NCI-H1436 treated with DMSO at 0.1 percent for 48 hours (cell line): ENCODE results near the gene GRIK2.

Experiments
- DNase-seq: peaks from one replicate; lab custom pipeline; 2025; lab: John Stamatoyannopoulos, UW

The GRIK2 gene

DNA sequence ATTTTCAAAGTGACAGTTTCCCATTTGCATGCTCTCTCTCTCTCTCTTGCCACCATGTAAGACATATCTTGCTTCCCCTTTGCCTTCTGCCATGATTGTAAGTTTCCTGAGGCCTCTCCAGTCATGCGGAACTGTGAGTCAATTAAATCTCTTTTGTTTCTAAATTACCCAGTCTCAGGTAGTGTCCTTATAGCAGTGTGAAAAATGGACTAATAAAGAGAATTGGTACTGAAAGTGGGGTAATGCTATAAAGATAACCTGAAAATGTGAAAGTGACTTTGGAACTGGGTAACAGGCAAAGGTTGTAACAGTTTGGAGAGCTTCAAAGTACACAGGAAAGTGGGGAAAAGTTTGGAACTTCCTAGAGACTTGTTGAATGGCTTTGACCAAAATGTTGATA, 389.8 kb downstream of the GRIK2 start:
- DNase-seq = no peak

DNA sequence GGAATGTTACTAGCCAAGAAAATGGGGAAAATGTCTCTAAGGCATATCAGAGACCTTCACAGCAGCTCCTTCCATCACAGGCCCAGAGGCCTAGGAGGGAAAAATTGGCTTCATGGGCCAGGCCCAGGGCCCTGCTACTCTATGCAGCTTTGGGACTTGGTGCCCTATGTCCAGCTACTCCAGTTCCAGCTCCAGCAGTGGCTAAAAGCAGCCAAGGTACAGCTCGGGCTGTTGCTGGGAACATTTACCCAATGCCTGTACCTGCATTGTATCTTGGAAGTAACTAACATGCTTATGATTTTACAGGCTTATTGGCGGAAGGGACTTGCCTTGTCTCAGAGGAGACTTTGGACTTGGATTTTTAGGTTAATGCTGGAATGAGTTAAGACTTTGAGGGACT, 390.6 kb downstream of the GRIK2 start:
- no peak for DNase-seq

DNA sequence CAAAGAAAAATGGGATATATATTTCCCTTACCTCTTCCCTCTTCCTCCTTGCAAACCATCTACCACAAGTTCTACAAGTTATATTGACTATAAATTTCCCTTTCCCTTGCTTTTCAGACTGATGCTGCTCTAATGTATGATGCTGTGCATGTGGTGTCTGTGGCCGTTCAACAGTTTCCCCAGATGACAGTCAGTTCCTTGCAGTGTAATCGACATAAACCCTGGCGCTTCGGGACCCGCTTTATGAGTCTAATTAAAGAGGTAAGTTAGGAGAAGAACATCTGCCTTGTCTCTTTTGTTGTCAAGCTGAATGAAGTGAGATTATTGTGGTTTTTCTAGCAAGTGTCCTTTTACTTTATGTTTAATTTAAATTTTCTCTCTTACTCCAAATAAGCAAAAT, 406.0 kb downstream of the GRIK2 start:
- no peak for DNase-seq

DNA sequence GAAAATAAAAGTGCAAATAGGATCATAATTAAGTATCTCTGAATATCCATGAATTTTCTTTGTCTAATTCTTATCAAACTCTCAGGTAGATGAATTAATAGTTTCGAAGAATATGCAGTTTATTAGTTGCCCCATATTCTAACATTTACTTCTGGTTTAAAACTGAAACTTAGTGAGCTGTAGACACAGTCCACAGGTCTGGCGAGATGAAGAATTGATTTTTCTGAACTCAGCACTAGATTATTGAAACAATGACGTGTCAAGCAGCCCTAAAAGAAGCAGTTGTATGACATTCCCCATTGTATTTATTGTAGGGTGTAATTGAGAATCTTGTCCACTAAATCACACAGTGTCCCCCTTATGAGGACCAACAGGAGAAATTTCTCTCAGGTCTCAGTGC, 407.1 kb downstream of the GRIK2 start:
- no peak for DNase-seq

DNA sequence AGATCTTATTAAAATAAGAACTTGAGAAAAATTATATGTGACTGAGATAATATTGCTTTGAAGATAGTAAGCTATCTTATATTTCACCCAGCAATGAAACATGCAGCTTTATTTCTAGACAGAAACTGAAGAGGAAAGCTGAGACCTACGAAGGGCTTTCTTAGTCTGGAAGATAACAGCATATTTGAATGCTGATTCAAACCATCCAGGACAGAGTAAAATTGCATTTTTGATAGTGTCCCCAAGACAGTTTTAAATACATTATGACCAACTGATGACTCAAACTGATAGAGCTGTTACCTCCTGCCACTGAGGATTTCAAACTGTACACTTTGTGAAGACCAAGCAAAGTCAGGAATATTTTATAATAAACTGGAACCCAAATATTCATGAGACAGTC, 409.6 kb downstream of the GRIK2 start:
- no peak for DNase-seq

DNA sequence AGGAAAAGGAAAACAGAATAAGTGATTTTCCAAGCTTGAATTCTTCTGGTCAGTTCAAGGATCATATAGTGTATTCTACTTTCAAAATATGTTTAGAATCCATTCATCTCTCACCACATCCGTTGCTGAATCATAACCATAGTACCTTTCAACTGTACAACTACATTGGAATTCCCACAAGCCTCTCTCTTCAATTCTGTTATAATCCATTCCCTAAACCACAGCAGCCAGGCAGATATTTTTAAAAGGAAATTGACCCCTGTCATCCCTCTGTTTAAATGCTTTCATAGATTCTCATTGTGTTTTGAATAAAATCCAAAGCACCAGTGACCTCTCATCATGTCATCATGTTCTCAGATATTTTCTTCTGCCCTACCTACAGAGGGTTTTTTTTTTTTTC, 412.7 kb downstream of the GRIK2 start:
- DNase-seq = no peak

DNA sequence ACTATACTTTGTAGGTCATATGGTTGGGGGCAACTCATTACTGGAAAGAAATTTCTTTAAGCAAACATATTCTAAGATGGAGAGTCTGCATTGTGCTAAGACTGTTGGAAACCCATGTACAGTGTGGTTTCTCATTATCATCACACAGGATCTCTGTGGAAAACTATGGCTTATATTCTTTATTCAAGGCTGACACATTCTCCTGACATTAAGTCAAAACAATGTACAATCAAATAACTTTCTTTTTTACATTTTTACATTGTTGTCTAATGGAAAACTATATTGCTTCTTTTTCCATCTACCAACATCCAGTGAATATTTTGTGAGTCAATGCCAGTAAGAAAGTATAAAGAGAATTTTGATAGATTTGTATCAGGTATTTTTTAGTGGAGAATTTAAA, 417.6 kb downstream of the GRIK2 start:
- no peak for DNase-seq

DNA sequence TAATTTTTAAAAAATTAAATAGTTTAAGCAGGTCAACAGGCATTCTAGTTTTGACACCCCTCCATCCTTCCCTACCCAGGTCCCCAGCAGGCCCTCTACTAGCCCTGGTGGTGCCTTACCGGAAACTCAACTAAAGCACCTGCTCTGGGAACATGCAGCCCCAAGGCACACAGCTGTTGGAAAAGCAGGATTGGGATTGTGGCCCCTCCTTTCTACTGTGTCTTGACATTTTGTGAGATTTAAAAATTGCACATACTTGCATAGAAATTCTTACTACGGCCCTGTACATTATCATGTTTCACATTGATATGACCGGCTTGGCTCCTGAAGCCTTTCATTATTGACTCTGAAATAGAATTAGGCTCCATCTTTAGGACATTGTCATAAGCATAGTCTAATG, 423.2 kb downstream of the GRIK2 start:
- no peak for DNase-seq

DNA sequence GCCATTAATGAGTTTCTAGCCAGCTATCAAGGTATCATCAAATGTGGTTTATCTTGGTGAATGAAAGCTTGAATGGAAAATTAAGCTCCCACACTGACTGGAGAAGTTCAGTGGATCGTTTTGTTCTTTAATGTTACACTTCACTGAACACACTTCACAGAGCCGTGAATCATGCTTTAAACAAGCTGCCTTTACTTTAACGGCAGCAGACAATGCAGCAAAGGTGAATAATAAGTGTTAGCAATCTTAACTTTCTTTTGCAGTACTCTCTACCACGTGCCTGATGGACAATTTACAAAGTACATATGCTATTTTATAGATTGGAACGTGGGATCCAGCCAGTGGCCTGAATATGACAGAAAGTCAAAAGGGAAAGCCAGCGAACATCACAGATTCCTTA, 424.5 kb downstream of the GRIK2 start:
- DNase-seq = no peak

DNA sequence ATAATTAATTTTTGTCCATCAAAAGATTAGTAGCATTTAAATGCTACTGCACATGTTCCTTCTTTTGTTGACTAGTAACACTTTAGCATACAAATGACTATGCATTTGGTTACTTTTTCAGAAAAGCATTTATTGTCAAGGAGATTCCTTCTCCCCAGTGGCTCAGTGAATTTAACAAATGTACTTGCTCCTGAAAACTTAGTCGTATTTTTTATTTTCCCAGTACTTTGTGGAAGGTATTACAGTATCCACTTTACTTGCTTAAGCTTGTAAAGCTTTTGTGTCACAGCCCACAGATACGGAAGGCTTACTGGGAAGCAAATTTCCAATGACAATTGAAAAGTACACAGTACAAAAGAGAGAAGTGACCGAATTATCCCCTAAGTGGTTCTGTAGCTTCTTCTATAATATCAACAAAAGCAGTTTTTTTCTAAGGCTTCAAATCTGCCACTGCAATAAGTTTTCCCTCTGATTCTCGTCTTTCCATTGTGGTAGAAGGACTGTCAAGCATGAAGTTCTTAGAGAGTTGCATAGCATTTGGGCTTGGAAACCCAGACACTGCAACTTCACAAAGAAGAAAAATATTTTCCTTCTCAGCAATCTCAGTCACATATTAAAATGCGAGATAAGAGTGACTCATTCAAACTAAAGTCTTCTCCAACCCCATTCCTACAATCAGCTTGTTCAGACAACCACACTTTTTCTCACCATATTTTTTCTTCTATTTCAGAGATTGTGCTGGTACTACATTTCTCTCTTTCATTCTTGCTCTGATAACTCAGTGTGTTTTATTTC, 431.2 kb downstream of the GRIK2 start:
- DNase-seq = no peak

DNA sequence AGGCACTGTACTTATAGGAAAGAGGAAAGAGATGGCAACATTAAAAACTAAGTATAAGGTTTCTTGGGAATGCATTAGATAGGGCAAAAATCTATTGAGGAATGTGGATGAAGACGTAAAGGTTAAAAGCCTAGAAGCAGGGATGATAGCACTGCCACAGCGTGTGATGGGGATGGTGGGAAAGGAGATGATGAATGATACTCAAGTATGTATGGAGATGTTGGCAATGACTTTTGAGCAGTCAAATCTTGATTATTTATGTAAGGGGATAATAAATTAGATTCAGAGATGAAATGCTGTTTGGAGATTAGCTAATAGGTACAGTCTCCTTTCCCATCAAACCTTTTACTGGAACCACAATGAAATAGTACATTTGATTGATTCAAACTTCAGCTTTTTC, 432.8 kb downstream of the GRIK2 start:
- DNase-seq = no peak

DNA sequence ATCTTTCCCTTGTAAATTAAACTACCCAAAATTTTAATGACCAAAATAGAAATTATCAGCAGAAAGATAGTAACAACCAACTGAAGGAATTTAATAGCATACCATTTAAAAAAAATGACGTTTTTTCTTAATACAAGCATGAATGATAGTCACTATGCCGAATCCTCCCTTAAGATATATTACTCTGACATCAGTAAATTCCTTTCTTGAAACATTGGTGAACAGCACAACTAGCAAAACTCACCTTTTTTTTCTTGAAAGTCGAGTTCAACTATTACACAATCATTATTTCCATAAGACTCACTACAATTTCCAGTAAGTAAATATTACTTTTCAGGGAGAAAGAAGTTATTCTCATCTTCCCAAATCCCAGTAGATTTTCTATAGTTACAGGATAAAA, 433.2 kb downstream of the GRIK2 start:
- no peak for DNase-seq

DNA sequence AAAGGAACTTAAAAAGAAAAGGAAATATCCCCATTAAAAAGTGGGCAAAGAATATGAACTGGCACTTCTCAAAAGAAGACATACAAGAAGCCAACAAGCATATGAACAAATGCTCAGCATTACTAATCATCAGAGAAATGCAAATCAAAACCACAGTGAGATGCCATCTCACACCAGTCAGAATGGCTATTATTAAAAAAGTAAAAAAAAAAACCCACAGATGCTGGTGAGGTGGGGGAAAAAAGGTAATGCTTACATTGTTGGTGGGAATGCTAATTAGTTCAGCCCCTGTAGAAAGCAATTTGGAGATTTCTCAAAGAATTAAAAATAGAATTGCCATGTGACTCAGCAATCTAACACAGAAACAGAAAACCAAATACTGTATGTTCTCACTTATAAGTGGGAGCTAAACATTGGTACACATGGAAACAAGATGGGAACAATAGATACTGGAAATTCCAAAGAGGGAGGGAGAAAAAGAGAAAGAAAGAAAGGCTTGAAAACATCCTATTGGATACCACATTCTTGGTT, 437.1 kb downstream of the GRIK2 start:
- no peak for DNase-seq

DNA sequence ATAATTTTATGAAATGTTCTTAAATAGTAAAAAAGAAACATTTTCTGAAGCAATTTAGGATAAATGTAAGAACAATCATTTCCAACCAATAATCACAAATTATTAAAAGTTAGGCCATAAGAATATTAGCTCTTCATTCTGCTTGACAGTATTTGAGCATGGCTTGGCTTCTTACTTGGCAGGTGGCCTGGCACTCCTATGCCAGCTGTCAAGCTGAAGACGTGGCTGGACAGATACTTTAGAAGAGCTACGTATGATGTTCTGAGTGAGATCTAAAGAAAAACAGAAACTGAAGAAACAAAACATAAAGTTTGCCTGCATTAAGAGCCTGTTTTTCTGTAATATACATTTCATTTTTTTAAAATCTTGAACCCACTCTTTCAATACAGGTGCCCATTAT, 438.9 kb downstream of the GRIK2 start:
- no peak for DNase-seq

DNA sequence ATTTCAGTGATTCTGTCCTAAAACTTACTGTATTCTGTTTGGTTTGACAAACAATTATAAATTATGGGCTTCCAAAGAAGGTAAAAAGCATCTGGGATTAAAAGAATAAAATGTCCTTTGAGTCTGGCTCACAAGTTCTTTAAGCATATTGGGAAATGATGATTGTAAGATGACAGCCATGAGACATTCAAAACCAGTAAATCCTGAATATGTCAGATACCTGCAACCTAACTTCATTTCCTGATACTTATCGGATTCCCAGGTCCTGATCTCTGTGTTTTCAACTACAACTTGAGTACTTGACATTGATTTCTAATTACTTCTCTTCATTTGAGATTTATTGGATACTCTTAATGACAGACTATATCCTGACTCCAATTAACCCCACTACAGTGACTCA, 446.6 kb downstream of the GRIK2 start:
- no peak for DNase-seq

DNA sequence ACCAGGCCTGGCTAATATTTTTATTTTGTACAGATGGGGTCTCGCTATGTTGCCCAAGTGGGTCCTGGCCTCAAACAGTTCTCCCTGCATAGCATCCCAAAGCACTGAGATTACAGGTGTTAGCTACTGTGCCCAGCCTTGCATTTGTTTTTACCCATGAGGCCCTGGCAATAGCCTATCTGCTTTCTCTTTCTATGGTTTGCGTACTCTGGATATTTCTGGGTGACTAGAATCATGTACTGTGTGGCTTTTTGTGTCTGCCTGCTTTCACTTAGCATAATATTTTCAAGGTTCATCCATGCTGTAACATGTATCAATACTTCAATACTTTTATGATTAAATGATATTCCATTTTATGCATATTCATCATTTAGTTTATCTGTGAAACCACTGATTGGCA, 451.7 kb downstream of the GRIK2 start:
- DNase-seq = no peak

DNA sequence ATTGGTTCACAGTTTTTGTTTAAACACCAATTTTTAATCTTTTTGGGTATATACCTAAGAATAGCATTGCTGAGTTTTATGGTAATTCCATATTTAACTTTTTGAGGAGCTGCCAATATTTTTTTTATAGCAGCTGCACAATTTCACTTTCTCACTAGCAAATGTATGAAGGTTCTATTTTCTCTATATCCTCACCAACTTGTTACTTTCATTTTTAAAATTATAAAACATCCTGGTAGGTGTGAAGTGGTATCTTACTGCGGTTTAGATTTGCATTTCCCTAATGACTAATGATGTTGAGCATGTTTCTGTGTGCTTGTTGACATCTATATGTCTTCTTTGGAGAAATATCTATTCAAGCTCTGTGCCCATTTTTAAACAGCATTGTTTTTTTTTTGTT, 452.1 kb downstream of the GRIK2 start:
- DNase-seq = no peak

DNA sequence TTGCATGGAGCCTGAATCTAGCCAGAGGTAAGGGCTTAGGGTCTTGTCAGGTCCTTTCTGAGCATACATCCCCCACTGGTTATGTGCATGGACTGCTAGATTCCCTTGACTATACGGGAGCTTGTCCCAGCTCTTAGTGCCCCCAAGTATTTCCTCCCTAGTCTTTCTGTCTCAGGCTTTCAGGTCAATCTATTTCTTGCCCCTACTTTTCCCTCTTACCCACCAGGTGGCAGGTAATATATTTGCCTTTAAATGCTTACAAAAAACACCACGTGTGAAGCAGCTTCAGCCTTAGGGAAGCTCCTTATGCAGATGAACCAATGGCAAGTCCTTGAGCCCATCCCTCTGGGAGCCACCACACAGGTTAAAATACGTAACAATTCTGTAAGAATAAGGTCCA, 454.2 kb downstream of the GRIK2 start:
- DNase-seq = no peak

DNA sequence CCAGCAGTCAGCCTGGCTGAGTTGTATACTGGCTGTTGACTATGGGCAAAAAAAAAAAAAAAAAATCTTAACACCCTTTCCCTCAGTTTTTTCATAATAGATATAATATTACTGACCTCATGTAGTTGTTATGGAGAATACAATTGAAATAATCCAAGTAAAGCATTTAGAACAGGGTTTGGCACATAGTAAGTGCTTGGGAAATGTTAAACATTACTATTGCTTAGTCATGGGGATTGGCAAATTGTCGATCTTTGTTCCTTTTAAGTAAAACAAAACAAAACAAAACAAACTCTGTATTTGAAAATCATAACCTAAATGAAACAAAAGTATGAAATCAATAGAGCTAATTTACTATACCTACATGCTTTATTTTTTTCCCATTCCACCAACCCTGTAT, 458.4 kb downstream of the GRIK2 start:
- DNase-seq = no peak

DNA sequence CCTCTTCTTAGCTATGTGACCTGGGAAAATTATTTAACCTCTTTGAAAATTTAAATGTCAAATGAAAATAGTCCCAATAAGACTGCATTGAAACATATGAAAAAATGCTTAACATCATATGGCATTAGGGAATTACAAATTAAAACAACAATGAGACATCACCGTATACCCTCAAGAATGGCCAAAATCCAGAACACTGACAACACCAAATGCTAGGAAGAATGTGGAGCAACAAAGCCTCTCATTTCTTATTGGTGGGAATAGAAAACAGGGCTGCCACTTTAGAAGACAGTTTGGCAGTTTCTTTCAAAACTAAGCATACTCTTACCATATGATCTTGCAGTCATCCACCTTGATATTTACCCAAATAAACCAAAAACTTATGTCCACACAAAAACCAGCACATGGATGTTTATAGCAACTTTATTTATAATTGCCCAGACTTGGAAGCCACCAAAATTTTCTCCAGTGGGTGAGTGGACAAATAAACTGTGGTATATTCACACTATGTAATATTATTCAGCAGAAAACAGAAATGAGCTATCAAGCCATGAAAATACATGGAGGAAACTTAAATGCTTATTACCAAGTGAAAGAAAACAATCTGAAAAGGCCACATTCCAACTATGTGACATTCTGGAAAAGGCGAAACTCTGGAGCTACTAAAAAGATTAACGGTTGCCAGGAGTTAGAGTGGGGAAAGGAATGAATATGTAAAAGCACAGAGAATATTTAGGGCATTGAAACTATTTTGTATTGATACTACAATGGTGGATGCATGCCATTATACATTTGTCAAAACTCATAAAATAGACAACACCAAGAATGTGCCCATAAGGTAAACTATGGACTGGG, 459.9 kb downstream of the GRIK2 start:
- DNase-seq = no peak

DNA sequence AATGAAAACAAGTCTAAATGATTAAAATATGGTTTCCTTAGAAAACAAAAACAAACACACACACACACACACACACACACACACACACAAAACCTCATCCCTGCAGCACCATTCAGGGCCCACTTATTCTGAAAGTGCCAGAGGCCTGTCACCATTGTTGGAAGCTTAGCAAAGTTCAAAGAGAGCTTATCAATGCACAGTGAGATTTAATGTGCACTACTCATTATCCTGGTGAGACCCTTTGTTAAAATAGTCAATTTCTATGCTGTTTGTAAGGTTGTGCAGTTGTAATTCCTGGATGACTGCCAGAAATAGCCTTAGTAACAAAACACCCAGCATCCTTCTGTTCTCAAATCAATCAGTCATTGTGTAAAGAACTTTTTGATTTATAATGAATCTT, 482.9 kb downstream of the GRIK2 start:
- no peak for DNase-seq

DNA sequence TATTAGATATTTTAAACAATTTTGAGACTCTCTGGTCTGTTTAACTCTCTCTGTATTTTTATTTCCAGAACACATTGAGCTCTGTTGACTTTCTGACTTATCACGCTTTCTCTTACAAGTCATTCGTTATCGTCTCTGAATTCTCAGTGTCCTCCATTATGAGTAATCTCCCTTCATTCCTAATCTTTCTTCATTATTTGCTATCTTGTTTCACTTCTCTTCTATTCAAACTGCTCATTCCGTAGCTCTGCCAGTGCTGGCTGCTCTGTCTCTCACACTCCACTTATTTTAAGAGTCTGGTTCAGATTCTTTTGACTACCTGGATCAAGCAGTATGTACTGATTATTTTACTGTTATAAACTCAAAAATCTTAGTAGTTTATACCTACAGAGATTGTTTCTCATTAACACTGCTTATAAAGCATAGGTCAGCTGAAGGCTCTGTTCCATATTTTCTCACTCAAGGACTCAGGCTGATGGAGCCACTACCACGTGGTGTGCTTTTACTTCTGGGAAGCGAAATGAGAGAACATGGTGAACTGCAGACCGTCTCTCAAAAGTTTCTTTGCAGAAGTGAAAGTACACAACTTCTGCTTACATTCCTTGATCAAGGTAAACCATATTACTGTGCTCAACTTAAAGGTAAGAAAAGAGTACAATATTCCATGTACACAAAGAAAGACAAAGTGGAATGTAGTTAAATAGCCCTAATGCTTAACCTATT, 485.2 kb downstream of the GRIK2 start:
- DNase-seq = no peak

DNA sequence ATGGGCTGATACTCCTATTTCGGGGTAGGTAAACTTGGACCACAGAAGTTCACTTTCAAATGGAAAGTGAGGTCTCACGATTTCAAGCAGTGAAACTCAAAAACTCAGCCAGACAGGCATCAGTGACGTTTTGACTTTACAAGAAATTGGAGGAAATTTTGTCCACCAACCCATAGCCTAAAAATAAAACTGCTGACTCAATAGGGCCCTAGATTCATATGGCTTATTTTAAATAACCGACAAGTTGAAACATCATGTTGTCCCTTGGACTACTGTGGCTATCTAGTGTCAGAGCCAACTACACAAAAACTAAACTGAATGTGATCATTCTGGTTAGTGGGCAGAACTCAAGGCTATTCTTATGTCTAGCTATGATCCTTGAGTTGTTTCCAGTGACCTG, 486.3 kb downstream of the GRIK2 start:
- DNase-seq = no peak
